Omental fat pad (tissue), 4 donors: ENCODE measurements around the gene GRM6. TPM values are rescaled to one million over a fixed set of nuclear protein-coding genes. Genes with fewer than 3 reads are reported as not detected.

Source experiments
- ATAC-seq: fragments of 150-250 bp; one replicate; pipeline ENCODE4 v1.9.1; 2016; ENCODE audit warnings: mild to moderate bottlenecking, moderate library complexity; ENCODE audit not compliant: low FRiP score
- DNase-seq: peaks from one replicate; pipeline ENCODE4 v3.0.0-alpha.2; 2019; ENCODE audit warnings: low spot score
- CTCF ChIP-seq, 3 donors: fragments of 450-650 bp; IDR thresholded peaks; one replicate each; pipeline ENCODE4 v1.5.1; 2016 to 2017; ENCODE audit warnings: antibody characterized with exemption in 3 of 3, mild to moderate bottlenecking in 3 of 3, moderate library complexity in 2 of 3
- total RNA-seq, 4 donors: library from RNA; depleted of rRNA; stranded (reverse); fragments of >200 nt; gene quantifications; one replicate each; pipeline ENCODE4 v1.1.0, GENCODE V29; 2016

GRM6 gene
- total RNA-seq, 4 donors from 2014 or later: not detected

- no peak for ATAC-seq
- no peak for TF ChIP-seq CTCF (IDR thresholded peaks at IDR 0.05)
- DNase-seq: no peak
These were observed 11.4 kb downstream of the GRM6 start for GRCh38 chr5:178983728-178984127.

DNA sequence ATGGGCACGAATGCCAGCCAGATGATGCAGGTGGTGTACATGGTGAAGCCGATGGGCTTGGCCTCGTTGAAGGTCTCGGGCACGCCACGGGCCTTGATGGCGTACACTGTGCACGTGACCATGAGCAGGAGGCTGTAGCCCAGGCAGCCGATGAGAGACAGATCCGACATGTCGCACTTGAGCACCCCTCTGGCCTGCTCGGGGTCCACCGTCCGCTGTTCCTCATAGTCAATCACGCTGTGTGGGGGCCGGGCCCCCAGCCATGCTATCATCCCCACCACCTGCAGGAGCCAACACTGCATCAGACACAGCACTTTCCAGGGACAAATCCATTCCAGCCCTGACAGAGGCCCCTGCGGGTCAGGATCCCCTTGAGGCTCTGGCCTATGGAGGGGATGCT lies 12.2 kb downstream of the GRM6 start:
- no peak for TF ChIP-seq CTCF (IDR thresholded peaks at IDR 0.05)
- DNase-seq (no peak), ATAC-seq (no peak)

DNA sequence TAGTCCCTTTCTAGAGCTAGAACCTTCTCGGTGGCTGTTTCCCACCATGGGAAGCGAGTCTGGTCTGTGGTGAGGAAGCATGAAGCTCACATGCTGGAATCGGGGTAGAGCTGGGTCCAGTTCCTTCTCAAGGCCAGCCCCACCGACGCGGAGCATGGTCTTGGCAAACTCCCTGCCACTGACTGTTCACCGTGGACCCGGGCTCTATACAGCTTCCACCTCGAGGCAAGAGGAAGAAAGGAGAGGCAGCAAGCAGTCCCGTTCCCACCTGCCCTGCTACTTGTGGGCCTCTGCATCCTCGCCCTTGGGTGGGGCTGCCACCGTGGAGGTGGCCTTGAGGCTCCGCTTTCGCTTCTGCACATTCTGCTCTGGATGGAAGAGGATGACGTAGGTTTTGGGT lies 13.7 kb downstream of the GRM6 start:
- no peak for TF ChIP-seq CTCF (IDR thresholded peaks at IDR 0.05)
- DNase-seq: no peak

GRCh38 chr5:178965465-178966055 lies 29.6 kb downstream of the GRM6 start:
- TF ChIP-seq CTCF (IDR thresholded peaks at IDR 0.05): no peak
- no peak for ATAC-seq
- DNase-seq: no peak

More for the DNA sequence above, 13.7 kb downstream of the GRM6 start:
- no peak for ATAC-seq

- ATAC-seq: no peak
- no peak for TF ChIP-seq CTCF (IDR thresholded peaks at IDR 0.05)
These were observed 53.8 kb downstream of the GRM6 start for GRCh38 chr5:178941361-178941760.

GRCh38 chr5:178940569-178941360 lies 54.4 kb downstream of the GRM6 start, which contains the start of gene ZNF454:
Gene ZNF454 (plus strand): TSS chr5:178941198. CDS start chr5:178942792, 1,594 bp downstream.
- no peak for TF ChIP-seq CTCF (IDR thresholded peaks at IDR 0.05)
- peak; percentile 40 for DNase-seq
- ATAC-seq: peak; percentile 94

More at GRCh38 chr5:178941361-178941760, 53.8 kb downstream of the GRM6 start:
- DNase-seq: no peak
